Measurements from ENCODE around the gene FHOD3.

DNA sequence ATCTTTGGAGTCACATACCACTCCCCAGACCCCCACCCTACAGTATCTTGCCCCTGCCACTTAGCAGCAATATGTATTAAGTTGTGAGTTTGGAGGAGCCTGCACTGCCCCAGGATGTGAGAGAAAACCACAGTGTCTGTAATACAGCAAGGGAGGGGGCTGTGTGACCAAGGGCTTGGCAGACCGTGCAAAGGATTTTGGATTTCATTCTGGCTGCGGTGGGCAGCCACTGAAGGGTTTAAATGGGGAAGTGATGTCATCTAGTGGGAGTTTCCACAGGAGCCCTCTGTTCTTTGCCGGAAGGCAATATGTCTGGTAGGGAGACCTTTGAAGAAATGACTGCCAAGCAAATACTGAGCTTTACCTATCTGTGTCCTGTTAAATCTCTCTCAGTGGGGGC lies 202.4 kb downstream of the FHOD3 start:
- TF ChIP-seq CTCF (conservative IDR thresholded peaks at IDR 0.05 in 1 of 2, IDR thresholded peaks at IDR 0.05 in 1 of 2; ENCODE audit: extremely low read depth in 1 of 2, insufficient read depth in 1 of 2, low read depth in 1 of 2, low read length in 2 of 2), result no peak
- TF ChIP-seq EZH2 (IDR thresholded peaks at IDR 0.05; ENCODE audit: borderline replicate concordance, low read length), result no peak

All from mammary epithelial cell (primary cell).